ENCODE measurements around the gene RNF19B.

RNF19B gene

DNA sequence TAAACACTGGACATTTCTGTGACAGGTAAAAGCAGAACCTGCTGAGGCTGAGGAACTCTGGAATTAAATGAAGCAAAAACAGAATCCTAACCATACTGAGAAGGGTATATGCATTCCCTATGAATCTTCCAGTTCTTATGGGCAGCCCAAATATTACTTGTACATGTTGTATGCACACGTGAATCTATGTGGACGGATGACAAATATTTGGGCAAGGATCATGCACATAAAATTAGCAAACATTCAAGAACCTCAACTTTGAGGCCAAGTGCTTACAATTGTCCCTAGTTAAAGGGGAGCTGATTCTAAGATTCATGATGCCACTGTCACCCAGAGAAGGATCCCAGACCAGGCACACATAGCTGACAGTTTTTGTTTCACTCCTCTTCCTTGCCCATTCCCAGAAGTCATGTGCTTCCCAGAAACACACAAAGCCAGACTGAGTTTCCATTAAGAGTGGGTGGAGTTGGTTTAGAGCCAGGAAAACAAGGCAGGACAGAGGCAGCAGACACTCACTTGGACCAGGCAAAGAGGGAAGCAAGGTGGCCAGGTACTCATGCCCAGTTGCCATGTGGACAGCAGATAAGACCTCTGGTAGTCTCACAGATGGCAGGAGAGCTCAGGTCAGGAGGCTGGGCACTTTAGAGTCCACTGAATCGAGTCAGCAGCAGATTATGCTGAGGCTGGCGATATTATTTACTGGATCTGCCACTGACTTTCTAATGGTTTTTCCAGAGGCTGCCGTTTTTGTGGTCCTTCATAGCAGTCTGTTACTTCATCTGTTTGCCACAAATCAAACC is 46.5 kb upstream of the RNF19B start:
- no peak overlapping the region for H3K27ac ChIP-seq (replicated peaks)
- TF ChIP-seq GABPA (IDR thresholded peaks at IDR 0.05; ENCODE audit: low read depth) (no peak), POLR2AphosphoS5 (IDR thresholded peaks at IDR 0.05; ENCODE audit: low read depth) (no peak), CTCF (IDR thresholded peaks at IDR 0.05; ENCODE audit: insufficient read depth, low read length) (no peak), SPI1 (IDR thresholded peaks at IDR 0.05; ENCODE audit: borderline replicate concordance, low read depth) (no peak)
- TF ChIP-seq, protein P1, sequence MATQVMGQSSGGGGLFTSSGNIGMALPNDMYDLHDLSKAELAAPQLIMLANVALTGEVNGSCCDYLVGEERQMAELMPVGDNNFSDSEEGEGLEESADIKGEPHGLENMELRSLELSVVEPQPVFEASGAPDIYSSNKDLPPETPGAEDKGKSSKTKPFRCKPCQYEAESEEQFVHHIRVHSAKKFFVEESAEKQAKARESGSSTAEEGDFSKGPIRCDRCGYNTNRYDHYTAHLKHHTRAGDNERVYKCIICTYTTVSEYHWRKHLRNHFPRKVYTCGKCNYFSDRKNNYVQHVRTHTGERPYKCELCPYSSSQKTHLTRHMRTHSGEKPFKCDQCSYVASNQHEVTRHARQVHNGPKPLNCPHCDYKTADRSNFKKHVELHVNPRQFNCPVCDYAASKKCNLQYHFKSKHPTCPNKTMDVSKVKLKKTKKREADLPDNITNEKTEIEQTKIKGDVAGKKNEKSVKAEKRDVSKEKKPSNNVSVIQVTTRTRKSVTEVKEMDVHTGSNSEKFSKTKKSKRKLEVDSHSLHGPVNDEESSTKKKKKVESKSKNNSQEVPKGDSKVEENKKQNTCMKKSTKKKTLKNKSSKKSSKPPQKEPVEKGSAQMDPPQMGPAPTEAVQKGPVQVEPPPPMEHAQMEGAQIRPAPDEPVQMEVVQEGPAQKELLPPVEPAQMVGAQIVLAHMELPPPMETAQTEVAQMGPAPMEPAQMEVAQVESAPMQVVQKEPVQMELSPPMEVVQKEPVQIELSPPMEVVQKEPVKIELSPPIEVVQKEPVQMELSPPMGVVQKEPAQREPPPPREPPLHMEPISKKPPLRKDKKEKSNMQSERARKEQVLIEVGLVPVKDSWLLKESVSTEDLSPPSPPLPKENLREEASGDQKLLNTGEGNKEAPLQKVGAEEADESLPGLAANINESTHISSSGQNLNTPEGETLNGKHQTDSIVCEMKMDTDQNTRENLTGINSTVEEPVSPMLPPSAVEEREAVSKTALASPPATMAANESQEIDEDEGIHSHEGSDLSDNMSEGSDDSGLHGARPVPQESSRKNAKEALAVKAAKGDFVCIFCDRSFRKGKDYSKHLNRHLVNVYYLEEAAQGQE (IDR thresholded peaks at IDR 0.05; ENCODE audit: insufficient replicate concordance, low read depth) = no peak
- DNase-seq (ENCODE audit: low read depth in 1 of 2, low spot score in 1 of 2) = no peak

GRCh38 chr1:33009561-33009960 is 45.0 kb upstream of the RNF19B start:
- Histone ChIP-seq H3K27ac (replicated peaks) (no peak overlapping the region), H3K27me3 (ENCODE audit: insufficient read depth, poor library complexity, severe bottlenecking) (no peaks in the 10 kb centered on the region), H3K4me3 (replicated peaks; ENCODE audit: insufficient read depth, low read length) (no peak overlapping the region)
- TF ChIP-seq GABPA (IDR thresholded peaks at IDR 0.05; ENCODE audit: low read depth) (no peak), CTCF (IDR thresholded peaks at IDR 0.05; ENCODE audit: insufficient read depth, low read length) (no peak), POLR2AphosphoS5 (IDR thresholded peaks at IDR 0.05; ENCODE audit: low read depth) (no peak), SPI1 (IDR thresholded peaks at IDR 0.05; ENCODE audit: borderline replicate concordance, low read depth) (no peak)
- TF ChIP-seq, protein P1 (IDR thresholded peaks at IDR 0.05; ENCODE audit: insufficient replicate concordance, low read depth) = no peak
- DNase-seq (ENCODE audit: low read depth in 1 of 2, low spot score in 1 of 2) = no peak

More for the DNA sequence above, 46.5 kb upstream of the RNF19B start:
- Histone ChIP-seq H3K27me3 (ENCODE audit: insufficient read depth, poor library complexity, severe bottlenecking) (no peaks in the 10 kb centered on the region), H3K4me3 (replicated peaks; ENCODE audit: insufficient read depth, low read length) (no peak overlapping the region)

GRCh38 chr1:33008051-33008914 is 43.7 kb upstream of the RNF19B start:
- Histone ChIP-seq H3K4me3 (replicated peaks; ENCODE audit: insufficient read depth, low read length) (no peak overlapping the region), H3K27me3 (ENCODE audit: insufficient read depth, poor library complexity, severe bottlenecking) (no peaks in the 10 kb centered on the region), H3K27ac (replicated peaks) (no peak overlapping the region)
- DNase-seq (ENCODE audit: low read depth in 1 of 2, low spot score in 1 of 2) = peak in 1 of 2 experiments; percentile 50
- TF ChIP-seq POLR2AphosphoS5 (IDR thresholded peaks at IDR 0.05; ENCODE audit: low read depth) = no peak
- no peak for TF ChIP-seq CTCF (IDR thresholded peaks at IDR 0.05; ENCODE audit: insufficient read depth, low read length)
- TF ChIP-seq SPI1 (IDR thresholded peaks at IDR 0.05; ENCODE audit: borderline replicate concordance, low read depth) = no peak
- no peak for TF ChIP-seq GABPA (IDR thresholded peaks at IDR 0.05; ENCODE audit: low read depth)
- TF ChIP-seq, protein P1 (IDR thresholded peaks at IDR 0.05; ENCODE audit: insufficient replicate concordance, low read depth) = no peak

Data from HL-60 (cell line).